ENCODE data around the gene TCTA. TPM values are rescaled to one million over a fixed set of nuclear protein-coding genes. Genes with fewer than 3 reads are reported as not detected.
A peak's percentile ranks its signal among the peaks of the same experiment; 100 is the strongest.

TCTA gene
- total RNA-seq, 1 experiment from 2014 or later: 11.5 TPM

- Mint-ChIP-seq H3K4me1 (peaks cover 25% of the 10 kb centered on the region), H3K36me3 (no peaks in the 10 kb centered on the region), H3K9me3 (no peaks in the 10 kb centered on the region), H3K27ac (no peak overlapping the region), H3K27me3 (ENCODE audit: low read depth) (no peaks in the 10 kb centered on the region), H3K4me3 (no peak overlapping the region)
- DNase-seq (ENCODE audit: low spot score): peak; percentile 76
- peak; percentile 92 for ATAC-seq
- TF ChIP-seq PRDM15 (CRISPR knock-in tag; IDR thresholded peaks at IDR 0.05): no peak
- TF ChIP-seq SP1 (CRISPR knock-in tag; conservative IDR thresholded peaks at IDR 0.05): 0 out of 2 replicates have a peak, but pooled peaks have one; percentile 28
- ChIA-PET POLR2A (interaction anchor here (0.5 to 2.2 kb wide), 7 partner anchors 15 to 114 kb away, joined by 3 to 19 read pairs (median 3); partner anchors contain the start of gene DAG1), CTCF (interaction anchor here (0.5 to 2.7 kb wide), 43 partner anchors 10 to 432 kb away, joined by 3 to 62 read pairs (median 5); partner anchors contain the start of genes AMT, BSN, C3orf62 and DAG1)
These were observed 42.2 kb downstream of the TCTA start for GRCh38 chr3:49454458-49454857.

GRCh38 chr3:49454898-49455681, 42.9 kb downstream of the TCTA start:
- Mint-ChIP-seq H3K4me3 (no peak overlapping the region), H3K4me1 (peaks cover 31% of the 10 kb centered on the region), H3K36me3 (no peaks in the 10 kb centered on the region), H3K27me3 (ENCODE audit: low read depth) (no peaks in the 10 kb centered on the region), H3K27ac (peak overlapping the region; percentile 85), H3K9me3 (no peaks in the 10 kb centered on the region)
- ATAC-seq (no peak), DNase-seq (ENCODE audit: low spot score) (no peak)
- ChIA-PET POLR2A (interaction anchor here (1.0 to 2.2 kb wide), 5 partner anchors 14 to 115 kb away, joined by 3 to 19 read pairs (median 9); partner anchors contain the start of gene DAG1), CTCF (interaction anchor here (0.6 to 2.7 kb wide), 30 partner anchors 9 to 433 kb away, joined by 3 to 62 read pairs (median 6); partner anchors contain the start of genes BSN, C3orf62, DAG1 and IMPDH2)
- TF ChIP-seq ELF4 (CRISPR knock-in tag; IDR thresholded peaks at IDR 0.05; ENCODE audit: low read depth) (no peak), MAX (CRISPR knock-in tag; IDR thresholded peaks at IDR 0.05) (0 out of 2 replicates have a peak, but pooled peaks have one; percentile 10)

GRCh38 chr3:49456466-49456865, 44.2 kb downstream of the TCTA start:
- ChIA-PET CTCF (interaction anchor here (1.2 to 1.6 kb wide), 2 partner anchors 34 to 84 kb away, joined by 3 to 4 read pairs; no protein-coding TSS in a partner anchor), POLR2A (interaction anchor here (6.7 kb wide), 1 partner anchor 14 kb away, joined by 125 read pairs; the partner anchor contains the start of gene DAG1)
- no peak overlapping the region for H3K27ac Mint-ChIP-seq
- H3K4me3 Mint-ChIP-seq: no peak overlapping the region
- ATAC-seq: no peak
- H3K27me3 Mint-ChIP-seq (ENCODE audit: low read depth): no peaks in the 10 kb centered on the region
- no peak for DNase-seq (ENCODE audit: low spot score)
- no peaks in the 10 kb centered on the region for H3K9me3 Mint-ChIP-seq
- H3K36me3 Mint-ChIP-seq: no peaks in the 10 kb centered on the region
- H3K4me1 Mint-ChIP-seq: peaks cover 45% of the 10 kb centered on the region
- TF ChIP-seq MAX (CRISPR knock-in tag; IDR thresholded peaks at IDR 0.05) (no peak), SMAD3 (CRISPR knock-in tag; IDR thresholded peaks at IDR 0.05; ENCODE audit: borderline replicate concordance) (no peak), FOXP1 (CRISPR knock-in tag; IDR thresholded peaks at IDR 0.05; ENCODE audit: borderline replicate concordance) (no peak), ZNF219 (CRISPR knock-in tag; IDR thresholded peaks at IDR 0.05; ENCODE audit: borderline replicate concordance) (no peak), AFF4 (CRISPR knock-in tag; IDR thresholded peaks at IDR 0.05; ENCODE audit: borderline replicate concordance) (no peak), NFE2L1 (CRISPR knock-in tag; IDR thresholded peaks at IDR 0.05) (no peak), NR3C1 (CRISPR knock-in tag; conservative IDR thresholded peaks at IDR 0.05; ENCODE audit: low read depth) (no peak), ZNF512 (CRISPR knock-in tag; IDR thresholded peaks at IDR 0.05; ENCODE audit: borderline replicate concordance) (no peak), FOXK1 (CRISPR knock-in tag; IDR thresholded peaks at IDR 0.05) (no peak), ZNF425 (CRISPR knock-in tag; conservative IDR thresholded peaks at IDR 0.05) (no peak), NFATC4 (CRISPR knock-in tag; IDR thresholded peaks at IDR 0.05) (no peak), IRF2 (CRISPR knock-in tag; IDR thresholded peaks at IDR 0.05; ENCODE audit: borderline replicate concordance, low read depth) (no peak)

All from WTC11 (cell line).